ENCODE results near the gene MAP3K4. TPM values are rescaled to one million over a fixed set of nuclear protein-coding genes. Genes with fewer than 3 reads are reported as not detected.
"Not testable (repeated sequence)": the region's sequence is repeated elsewhere in the genome, so short reads cannot be mapped to it uniquely, and the experiment has no call there.

The MAP3K4 gene
- total RNA-seq, 1 donor from 2014 or later: 42.4 TPM

GRCh38 chr6:160972111-160972510, 19.5 kb upstream of the MAP3K4 start:
- intact Hi-C loops (cut with micrococcal nuclease): no loop called here

- intact Hi-C loops (cut with micrococcal nuclease): not testable (repeated sequence)
Measured at GRCh38 chr6:160972594-160972993, 19.0 kb upstream of the MAP3K4 start.

GRCh38 chr6:160973311-160974250, 18.0 kb upstream of the MAP3K4 start:
- intact Hi-C loops (cut with micrococcal nuclease): no loop called here

GRCh38 chr6:160974304-160974771, 17.2 kb upstream of the MAP3K4 start:
- intact Hi-C loops (cut with micrococcal nuclease): no loop called here

GRCh38 chr6:160975162-160975561, 16.4 kb upstream of the MAP3K4 start:
- intact Hi-C loops (cut with micrococcal nuclease): no loop called here

GRCh38 chr6:160975961-160976360, 15.6 kb upstream of the MAP3K4 start:
- intact Hi-C loops (cut with micrococcal nuclease): not testable (repeated sequence)

GRCh38 chr6:160978141-160978901, 13.2 kb upstream of the MAP3K4 start:
- intact Hi-C loops (cut with micrococcal nuclease): no loop called here

GRCh38 chr6:160979061-160979708, 12.4 kb upstream of the MAP3K4 start:
- intact Hi-C loops (cut with micrococcal nuclease): no loop called here

- intact Hi-C loops (cut with micrococcal nuclease): not testable (repeated sequence)
Measured at GRCh38 chr6:160983377-160983948, 8.1 kb upstream of the MAP3K4 start.

- intact Hi-C loops (cut with micrococcal nuclease): no loop called here
Measured at GRCh38 chr6:160986851-160987250, 4.7 kb upstream of the MAP3K4 start.

- intact Hi-C loops (cut with micrococcal nuclease): no loop called here
Measured at GRCh38 chr6:160987265-160987664, 4.3 kb upstream of the MAP3K4 start.

- intact Hi-C loops (cut with micrococcal nuclease): loop anchor here (1.0 to 5.0 kb wide), 6 partner anchors 81 to 1264 kb away; partner anchors contain the start of genes AGPAT4 and WTAP
Measured at GRCh38 chr6:160990847-160991405, 643 bp upstream of the MAP3K4 start.

- intact Hi-C loops (cut with micrococcal nuclease): loop anchor here (1.0 to 5.0 kb wide), 10 partner anchors 34 to 1735 kb away; partner anchors contain the start of genes ACAT2, PACRG, PRKN and WTAP
Measured at GRCh38 chr6:160992061-160992979, 751 bp downstream of the MAP3K4 start.

- intact Hi-C loops (cut with micrococcal nuclease): loop anchor here (1.0 to 5.0 kb wide), 10 partner anchors 34 to 1734 kb away; partner anchors contain the start of genes ACAT2, PACRG, PRKN and WTAP
Measured at GRCh38 chr6:160992980-160993314, 1.4 kb downstream of the MAP3K4 start.

- intact Hi-C loops (cut with micrococcal nuclease): no loop called here
Measured at GRCh38 chr6:160995271-160995670, 3.7 kb downstream of the MAP3K4 start.

- intact Hi-C loops (cut with micrococcal nuclease): no loop called here
Measured at GRCh38 chr6:160996131-160996601, 4.6 kb downstream of the MAP3K4 start.

GRCh38 chr6:160998217-160998616, 6.6 kb downstream of the MAP3K4 start:
- intact Hi-C loops (cut with micrococcal nuclease): no loop called here

GRCh38 chr6:160998766-160999165, 7.2 kb downstream of the MAP3K4 start:
- intact Hi-C loops (cut with micrococcal nuclease): no loop called here

- intact Hi-C loops (cut with micrococcal nuclease): no loop called here
Measured at GRCh38 chr6:160999516-160999915, 7.9 kb downstream of the MAP3K4 start.

Measured in T-helper 1 cell treated with Interleukin-12 subunit alpha and Interleukin-12 subunit beta and Interleukin-4 antibody, amounts not matched to agents 30 ng/mL and 1 ng/mL, for 36 hours (primary cell).